Stomach smooth muscle (tissue), 2 donors: ENCODE measurements around the gene RPA1.

ENCODE experiments used
- H3K27ac ChIP-seq: one replicate; pipeline ENCODE4 v1.7.0; 2013; ENCODE audit warnings: mild to moderate bottlenecking, low read length, inconsistent platforms
- H3K27me3 ChIP-seq, 2 donors: one replicate each; pipeline ENCODE4 v1.7.0; 2013; ENCODE audit warnings: low read length in 2 of 2; ENCODE audit not compliant: insufficient read depth in 2 of 2, control insufficient read depth in 1 of 2
- H3K36me3 ChIP-seq, 2 donors: one replicate each; pipeline ENCODE4 v1.7.0; 2013; ENCODE audit warnings: low read length in 2 of 2; ENCODE audit not compliant: control insufficient read depth in 2 of 2, insufficient read depth in 2 of 2
- H3K4me1 ChIP-seq: one replicate; pipeline ENCODE4 v1.7.0; 2013; ENCODE audit warnings: low read length; ENCODE audit not compliant: control insufficient read depth, insufficient read depth
- H3K4me3 ChIP-seq, 2 donors: one replicate each; pipeline ENCODE4 v1.7.0; 2013; ENCODE audit warnings: low read length in 2 of 2
- H3K9ac ChIP-seq, 2 donors: one replicate each; pipeline ENCODE4 v1.7.0; 2013; ENCODE audit warnings: low read length in 2 of 2, mild to moderate bottlenecking in 1 of 2
- H3K9me3 ChIP-seq, 2 donors: one replicate each; pipeline ENCODE4 v1.7.0; 2013; ENCODE audit warnings: low read length in 2 of 2; ENCODE audit not compliant: control insufficient read depth in 2 of 2
- donor health status: healthy.
- donor health status: Pancreatic carcinoma.

RPA1 gene

GRCh38 chr17:1909985-1910384 is 80.2 kb downstream of the RPA1 start:
- no peaks in the 10 kb centered on the region for H3K9me3 ChIP-seq
- H3K27me3 ChIP-seq: peaks cover 54 to 58% of the 10 kb centered on the region in 2 donors
- H3K4me1 ChIP-seq: peaks cover 13% of the 10 kb centered on the region
- H3K4me3 ChIP-seq: no peak overlapping the region
- H3K36me3 ChIP-seq: no peaks in the 10 kb centered on the region
- no peak overlapping the region for H3K9ac ChIP-seq
- no peak overlapping the region for H3K27ac ChIP-seq

DNA sequence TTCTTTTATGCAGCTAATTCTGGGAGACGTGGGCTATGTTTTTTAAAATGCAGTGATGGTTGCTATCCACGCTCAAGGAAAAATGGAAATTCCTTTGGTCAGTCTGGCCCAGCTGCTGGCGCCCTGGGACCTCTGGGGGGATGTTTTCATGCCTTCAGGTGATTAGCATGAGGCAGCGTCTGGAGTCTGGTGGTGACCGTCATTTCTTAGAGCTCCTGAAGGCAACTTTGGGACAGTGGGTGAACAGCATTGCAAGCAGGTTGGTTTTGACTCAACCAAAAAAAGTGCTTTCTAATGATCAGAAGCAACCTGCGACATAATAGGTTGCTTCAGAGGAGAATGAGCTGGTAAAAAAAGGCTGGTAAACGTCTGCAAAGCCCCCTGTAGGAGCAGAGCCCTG is 82.3 kb downstream of the RPA1 start:
- Histone ChIP-seq H3K4me3 (no peak overlapping the region), H3K9me3 (no peaks in the 10 kb centered on the region), H3K27me3 (peaks cover 44 to 53% of the 10 kb centered on the region in 2 donors), H3K4me1 (peaks cover 12% of the 10 kb centered on the region), H3K36me3 (no peaks in the 10 kb centered on the region), H3K27ac (no peak overlapping the region), H3K9ac (no peak overlapping the region)

DNA sequence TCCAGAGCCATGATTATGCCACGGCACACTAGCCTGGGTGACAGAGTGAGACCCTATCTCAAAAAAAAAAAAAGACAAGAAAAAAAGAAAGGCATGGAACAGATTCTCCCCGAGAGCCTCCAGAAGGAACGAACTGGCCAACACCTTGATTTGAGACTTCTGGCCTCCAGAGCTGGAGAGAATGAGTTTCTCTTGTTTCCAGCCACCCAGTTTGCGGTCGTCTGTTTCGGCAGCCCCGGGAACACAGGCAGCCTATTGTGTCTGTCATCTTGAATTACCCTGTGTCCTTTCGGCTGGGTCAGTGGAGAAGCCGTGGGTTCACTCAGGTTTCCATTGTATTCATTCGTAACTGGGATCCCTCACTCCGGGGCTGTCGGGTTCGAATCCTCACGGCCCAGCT is 83.9 kb downstream of the RPA1 start:
- peaks cover 2% of the 10 kb centered on the region for H3K4me1 ChIP-seq
- peaks cover 34 to 40% of the 10 kb centered on the region in 2 donors for H3K27me3 ChIP-seq
- H3K36me3 ChIP-seq: no peaks in the 10 kb centered on the region
- H3K4me3 ChIP-seq: no peak overlapping the region
- H3K9ac ChIP-seq: no peak overlapping the region
- no peaks in the 10 kb centered on the region for H3K9me3 ChIP-seq
- H3K27ac ChIP-seq: no peak overlapping the region

- no peaks in the 10 kb centered on the region for H3K9me3 ChIP-seq
- H3K4me1 ChIP-seq: no peaks in the 10 kb centered on the region
- no peaks in the 10 kb centered on the region for H3K36me3 ChIP-seq
- no peak overlapping the region for H3K9ac ChIP-seq
- H3K27ac ChIP-seq: no peak overlapping the region
- peaks cover 34 to 36% of the 10 kb centered on the region in 2 donors for H3K27me3 ChIP-seq
- H3K4me3 ChIP-seq: no peak overlapping the region
Observed at GRCh38 chr17:1914661-1915083, 84.9 kb downstream of the RPA1 start.

GRCh38 chr17:1915889-1916288 is 86.1 kb downstream of the RPA1 start:
- peaks cover 28 to 29% of the 10 kb centered on the region in 2 donors for H3K27me3 ChIP-seq

GRCh38 chr17:1916316-1916715 is 86.5 kb downstream of the RPA1 start:
- Histone ChIP-seq H3K4me3 (no peak overlapping the region), H3K36me3 (no peaks in the 10 kb centered on the region), H3K27me3 (peaks cover 27 to 29% of the 10 kb centered on the region in 2 donors), H3K9ac (no peak overlapping the region), H3K4me1 (no peaks in the 10 kb centered on the region), H3K27ac (no peak overlapping the region), H3K9me3 (no peaks in the 10 kb centered on the region)

More at GRCh38 chr17:1915889-1916288, 86.1 kb downstream of the RPA1 start:
- no peaks in the 10 kb centered on the region for H3K9me3 ChIP-seq
- no peak overlapping the region for H3K4me3 ChIP-seq
- no peaks in the 10 kb centered on the region for H3K36me3 ChIP-seq
- H3K4me1 ChIP-seq: no peaks in the 10 kb centered on the region
- H3K9ac ChIP-seq: no peak overlapping the region
- H3K27ac ChIP-seq: no peak overlapping the region

DNA sequence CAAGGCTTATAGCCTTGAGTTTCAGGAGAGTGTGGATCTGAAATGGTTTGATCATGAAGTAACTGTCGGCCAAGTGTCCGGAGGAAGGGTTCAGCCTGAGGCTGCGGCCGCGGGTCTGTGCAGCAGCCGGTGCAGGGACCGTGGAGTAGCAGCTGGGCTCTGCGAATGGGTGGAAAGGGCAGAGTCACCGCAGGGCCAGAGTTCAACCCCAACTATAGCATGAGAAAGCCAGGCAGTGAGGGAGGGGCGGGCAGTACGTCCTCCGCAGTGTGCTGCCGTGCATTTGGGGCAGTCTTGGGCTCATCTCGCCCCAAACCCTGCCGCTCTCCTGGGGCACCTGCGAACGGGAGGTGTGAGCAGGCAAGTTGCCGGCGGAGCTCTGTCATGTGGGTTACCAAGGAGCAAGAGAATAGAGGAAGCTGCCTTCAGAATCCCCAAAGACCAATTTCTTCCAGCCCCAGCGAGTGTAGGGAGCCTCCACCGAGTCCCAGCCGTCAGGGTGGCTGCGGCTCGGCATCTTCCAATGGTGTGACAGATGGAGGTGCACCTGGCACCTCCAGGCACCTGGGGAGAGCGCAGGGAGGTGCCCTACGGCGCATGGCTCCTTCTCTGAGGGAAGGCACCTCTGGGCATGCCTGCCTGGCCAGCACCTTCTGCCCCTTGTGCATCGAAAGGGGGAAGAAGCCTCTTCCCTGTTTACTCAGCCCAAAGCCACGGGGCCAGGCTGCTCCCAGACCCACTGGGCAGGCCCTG is 87.3 kb downstream of the RPA1 start:
- Histone ChIP-seq H3K9me3 (no peaks in the 10 kb centered on the region), H3K36me3 (no peaks in the 10 kb centered on the region), H3K9ac (no peak overlapping the region), H3K27me3 (peaks cover 22 to 26% of the 10 kb centered on the region in 2 donors), H3K4me3 (no peak overlapping the region), H3K4me1 (no peaks in the 10 kb centered on the region), H3K27ac (no peak overlapping the region)

- H3K27ac ChIP-seq: no peak overlapping the region
- H3K9me3 ChIP-seq: no peaks in the 10 kb centered on the region
- H3K36me3 ChIP-seq: no peaks in the 10 kb centered on the region
- peaks cover 11 to 14% of the 10 kb centered on the region in 2 donors for H3K27me3 ChIP-seq
- H3K9ac ChIP-seq: no peak overlapping the region
- H3K4me3 ChIP-seq: no peak overlapping the region
- H3K4me1 ChIP-seq: no peaks in the 10 kb centered on the region
Observed at GRCh38 chr17:1918346-1919162, 88.7 kb downstream of the RPA1 start.

DNA sequence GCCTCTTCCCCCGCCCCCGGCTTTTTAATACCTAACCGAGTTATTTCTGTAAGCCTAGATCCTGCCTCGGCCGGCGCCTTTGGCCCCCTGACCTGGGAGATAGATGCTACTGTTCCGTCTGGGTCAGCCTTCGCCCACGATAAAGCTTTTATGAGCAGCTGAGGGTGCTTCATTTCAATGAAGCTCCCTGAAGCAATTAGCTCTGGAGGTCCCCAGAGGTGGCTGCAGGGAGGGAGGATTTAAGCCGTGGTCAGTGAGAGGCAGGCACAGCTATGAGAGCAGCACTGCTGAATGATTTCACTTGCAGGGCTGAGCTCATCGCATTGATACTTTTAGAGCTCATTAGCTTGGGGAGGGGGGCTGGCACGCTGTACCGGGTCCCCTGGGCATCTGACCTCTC is 89.4 kb downstream of the RPA1 start:
- no peaks in the 10 kb centered on the region for H3K36me3 ChIP-seq
- no peak overlapping the region for H3K27ac ChIP-seq
- no peaks in the 10 kb centered on the region for H3K4me1 ChIP-seq
- no peaks in the 10 kb centered on the region for H3K9me3 ChIP-seq
- no peak overlapping the region for H3K4me3 ChIP-seq
- no peak overlapping the region for H3K9ac ChIP-seq
- H3K27me3 ChIP-seq: peaks cover 6 to 14% of the 10 kb centered on the region in 2 donors

DNA sequence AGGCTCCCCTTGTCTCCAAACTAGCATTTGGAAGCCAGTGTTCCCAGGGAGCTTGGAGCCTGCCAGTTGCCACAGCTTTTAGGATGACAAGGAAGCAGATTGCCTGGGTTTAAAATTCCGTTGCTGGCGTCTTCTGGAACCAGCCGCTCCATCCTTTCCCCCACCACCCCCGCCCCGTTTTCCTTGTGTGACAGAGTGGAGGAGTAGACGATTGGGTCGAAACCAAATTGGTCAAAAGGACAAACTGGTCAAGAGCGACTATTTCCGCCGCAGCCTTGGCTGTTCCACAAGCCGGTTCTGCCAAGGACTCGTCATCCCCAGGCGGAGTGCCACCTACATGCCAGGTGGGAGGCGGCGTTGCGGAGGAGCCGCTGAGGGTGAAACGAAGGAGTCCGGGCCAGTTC is 91.1 kb downstream of the RPA1 start:
- no peak overlapping the region for H3K27ac ChIP-seq
- H3K27me3 ChIP-seq: peaks cover 4 to 11% of the 10 kb centered on the region in 2 donors
- no peaks in the 10 kb centered on the region for H3K4me1 ChIP-seq
- H3K9me3 ChIP-seq: no peaks in the 10 kb centered on the region
- no peak overlapping the region for H3K4me3 ChIP-seq
- H3K9ac ChIP-seq: no peak overlapping the region
- H3K36me3 ChIP-seq: no peaks in the 10 kb centered on the region

GRCh38 chr17:1928976-1929375 is 99.2 kb downstream of the RPA1 start:
- H3K4me1 ChIP-seq: peaks cover 10% of the 10 kb centered on the region
- H3K27me3 ChIP-seq: no peaks in the 10 kb centered on the region
- no peaks in the 10 kb centered on the region for H3K36me3 ChIP-seq
- H3K4me3 ChIP-seq: no peak overlapping the region
- H3K9ac ChIP-seq: no peak overlapping the region
- H3K27ac ChIP-seq: no peak overlapping the region
- H3K9me3 ChIP-seq: no peaks in the 10 kb centered on the region
